ENCODE data around the gene TBC1D22A.

TBC1D22A gene

DNA sequence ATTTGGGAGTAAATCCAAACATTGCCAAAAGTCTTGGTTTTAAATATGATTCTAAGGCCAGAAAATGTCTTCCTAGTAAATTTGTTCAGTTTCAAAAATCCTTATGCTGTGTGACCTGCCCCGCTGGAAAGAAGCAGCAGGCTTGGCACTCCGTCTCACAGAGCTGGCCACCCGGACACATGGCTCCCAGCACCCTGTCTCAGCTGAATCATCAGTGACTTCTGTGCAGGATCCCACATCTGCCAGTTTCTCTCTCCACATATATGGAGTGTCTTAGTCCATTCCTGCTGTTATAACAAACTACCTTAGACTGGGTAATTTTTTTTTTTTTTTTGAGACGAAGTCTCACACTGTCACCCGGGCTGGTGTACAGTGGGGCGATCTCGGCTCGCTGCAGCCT, 356.7 kb downstream of the TBC1D22A start:
- DNase-seq (ENCODE audit: low spot score), result no peak
- TF ChIP-seq, protein P1, sequence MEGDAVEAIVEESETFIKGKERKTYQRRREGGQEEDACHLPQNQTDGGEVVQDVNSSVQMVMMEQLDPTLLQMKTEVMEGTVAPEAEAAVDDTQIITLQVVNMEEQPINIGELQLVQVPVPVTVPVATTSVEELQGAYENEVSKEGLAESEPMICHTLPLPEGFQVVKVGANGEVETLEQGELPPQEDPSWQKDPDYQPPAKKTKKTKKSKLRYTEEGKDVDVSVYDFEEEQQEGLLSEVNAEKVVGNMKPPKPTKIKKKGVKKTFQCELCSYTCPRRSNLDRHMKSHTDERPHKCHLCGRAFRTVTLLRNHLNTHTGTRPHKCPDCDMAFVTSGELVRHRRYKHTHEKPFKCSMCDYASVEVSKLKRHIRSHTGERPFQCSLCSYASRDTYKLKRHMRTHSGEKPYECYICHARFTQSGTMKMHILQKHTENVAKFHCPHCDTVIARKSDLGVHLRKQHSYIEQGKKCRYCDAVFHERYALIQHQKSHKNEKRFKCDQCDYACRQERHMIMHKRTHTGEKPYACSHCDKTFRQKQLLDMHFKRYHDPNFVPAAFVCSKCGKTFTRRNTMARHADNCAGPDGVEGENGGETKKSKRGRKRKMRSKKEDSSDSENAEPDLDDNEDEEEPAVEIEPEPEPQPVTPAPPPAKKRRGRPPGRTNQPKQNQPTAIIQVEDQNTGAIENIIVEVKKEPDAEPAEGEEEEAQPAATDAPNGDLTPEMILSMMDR (IDR thresholded peaks at IDR 0.05; ENCODE audit: extremely low read depth, missing control alignments), result no peak

DNA sequence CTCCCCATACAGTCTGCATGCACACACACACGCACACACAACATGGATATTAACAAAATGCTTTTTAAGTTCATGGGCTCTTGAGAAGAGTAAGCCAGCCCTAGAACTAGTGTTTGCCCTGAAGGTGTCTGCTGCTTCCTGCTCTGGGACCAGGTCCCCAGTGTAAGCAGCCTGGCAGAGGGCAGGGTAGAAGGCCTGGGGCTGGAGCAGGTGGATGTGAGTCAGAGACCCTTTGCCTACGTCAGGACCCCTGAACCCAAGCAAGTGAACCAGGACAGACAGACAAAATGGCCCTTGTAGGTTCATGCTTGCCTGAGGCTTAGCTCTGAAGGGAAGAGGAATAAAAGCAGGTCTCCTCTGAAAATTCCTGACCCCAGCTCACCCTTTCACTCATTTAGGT, 357.9 kb downstream of the TBC1D22A start:
- no peak for DNase-seq (ENCODE audit: low spot score)
- TF ChIP-seq, protein P1 (IDR thresholded peaks at IDR 0.05; ENCODE audit: extremely low read depth, missing control alignments), result no peak

DNA sequence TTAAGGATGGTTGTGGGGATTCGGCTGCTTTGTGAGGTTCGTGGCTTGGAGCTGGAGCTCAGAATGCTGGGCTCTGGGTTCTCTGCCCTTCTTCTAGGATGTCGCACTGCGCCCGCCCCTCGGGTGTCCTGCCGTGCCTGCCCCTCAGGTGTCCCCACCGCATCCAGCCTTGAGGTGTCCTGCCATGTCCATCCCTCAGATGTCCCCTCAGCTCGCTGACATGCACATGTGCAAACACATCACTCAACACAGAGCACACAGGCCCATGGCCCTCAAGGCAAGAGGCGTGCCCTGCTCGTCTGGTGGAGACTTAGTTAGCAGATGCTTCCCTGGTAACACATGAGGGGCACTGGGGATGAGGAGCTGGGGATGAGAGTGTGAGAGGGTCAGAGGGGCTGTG, 359.3 kb downstream of the TBC1D22A start:
- no peak for DNase-seq (ENCODE audit: low spot score)
- TF ChIP-seq, protein P1 (IDR thresholded peaks at IDR 0.05; ENCODE audit: extremely low read depth, missing control alignments), result no peak

DNA sequence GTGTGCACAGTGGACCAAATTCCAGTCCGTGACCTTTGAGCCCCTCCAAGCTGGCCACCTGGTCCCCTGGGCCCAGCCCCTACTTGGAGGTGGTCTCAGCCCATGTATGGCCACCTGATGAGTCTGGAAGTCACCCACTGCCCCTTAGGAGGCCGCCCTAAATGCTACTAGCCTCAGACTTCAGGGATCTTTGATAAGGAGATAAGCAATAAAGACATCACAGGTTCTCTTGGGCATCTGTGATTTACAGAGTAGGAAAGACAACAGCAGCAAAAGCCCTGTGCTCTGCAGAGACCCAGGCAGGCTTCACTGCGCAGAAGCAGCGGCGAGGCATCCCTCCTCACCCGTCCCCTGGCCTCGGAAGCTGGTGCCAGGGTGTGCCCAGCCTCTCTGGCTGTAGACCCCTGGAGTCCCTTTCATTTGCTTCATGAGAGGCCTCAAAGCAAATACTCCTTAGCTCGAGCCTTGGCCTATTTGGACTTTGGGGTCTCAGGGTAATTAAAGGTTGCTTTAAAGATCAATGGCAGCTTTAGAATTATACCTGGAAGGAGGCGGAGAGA, 360.1 kb downstream of the TBC1D22A start:
- DNase-seq (ENCODE audit: low spot score), result no peak
- TF ChIP-seq, protein P1 (IDR thresholded peaks at IDR 0.05; ENCODE audit: extremely low read depth, missing control alignments), result no peak

DNA sequence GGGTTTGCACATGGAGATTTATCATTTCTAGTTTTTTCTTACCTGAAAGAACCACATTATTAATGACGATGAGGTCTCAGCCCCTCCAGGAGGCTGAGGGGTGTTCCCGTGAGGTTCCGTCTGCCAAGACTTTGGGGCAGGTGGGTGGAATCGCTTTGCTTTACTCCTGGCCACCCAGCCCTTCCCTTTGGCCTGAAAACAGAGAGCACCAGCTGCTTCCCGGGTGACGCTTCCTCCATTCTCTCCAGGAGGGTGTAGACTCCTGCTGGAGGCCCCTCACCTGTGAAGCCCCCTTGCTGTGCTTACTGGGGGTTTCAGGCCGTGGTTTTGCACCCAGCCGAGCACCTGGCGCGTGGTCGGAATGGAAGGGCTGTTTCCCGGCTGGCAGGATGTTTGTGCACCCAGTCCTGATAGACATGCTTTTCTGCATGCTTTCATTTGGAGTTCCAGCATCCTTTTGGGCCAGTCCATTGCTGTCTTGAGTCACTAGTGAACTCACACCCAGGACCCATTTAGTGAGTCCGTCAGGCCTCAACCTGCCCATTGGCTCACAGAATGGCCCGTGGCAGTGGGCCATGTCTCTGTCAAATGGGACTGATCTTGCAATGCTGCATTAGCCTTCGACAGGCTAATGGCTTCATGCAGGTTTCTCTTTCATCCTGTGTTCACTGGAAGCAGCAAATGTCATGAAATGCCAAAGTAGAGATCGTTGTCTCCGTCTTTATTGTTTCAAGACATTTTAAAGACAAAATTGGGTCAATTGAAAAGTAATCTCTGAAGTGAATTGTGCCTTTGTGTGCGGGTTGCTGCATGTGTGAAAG, 360.8 kb downstream of the TBC1D22A start:
- no peak for DNase-seq (ENCODE audit: low spot score)
- TF ChIP-seq, protein P1 (IDR thresholded peaks at IDR 0.05; ENCODE audit: extremely low read depth, missing control alignments), result no peak

DNA sequence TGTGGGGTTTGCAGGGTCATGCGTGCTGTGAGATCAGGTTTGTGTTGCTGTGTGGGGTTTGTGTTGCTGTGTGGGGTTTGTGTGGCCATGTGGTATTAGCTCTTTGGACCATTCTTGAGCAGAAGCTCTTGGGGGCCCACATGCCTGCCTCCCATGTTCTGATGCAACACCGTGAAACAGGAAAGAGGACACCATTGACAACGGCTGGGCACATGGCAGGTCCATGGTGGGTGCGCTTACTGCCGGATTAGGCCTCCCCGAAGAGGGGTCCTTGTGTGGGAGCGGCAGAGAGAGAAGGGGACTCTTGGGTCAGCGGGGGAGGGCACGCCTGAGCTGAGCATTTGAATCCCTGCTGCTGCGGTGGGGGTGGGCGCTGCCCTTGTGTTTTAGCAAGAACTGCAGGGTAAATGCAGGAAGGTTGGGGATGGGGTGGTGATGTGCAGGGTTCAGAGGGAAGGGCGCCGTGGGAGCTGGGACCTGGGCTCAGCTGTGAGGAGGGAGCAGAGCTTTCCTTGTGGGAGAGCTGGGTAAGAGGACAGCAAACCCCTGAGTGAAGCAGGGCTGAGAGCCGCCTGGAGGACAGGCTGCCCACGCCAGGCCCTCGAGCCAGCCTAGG, 361.5 kb downstream of the TBC1D22A start:
- TF ChIP-seq, protein P1 (IDR thresholded peaks at IDR 0.05; ENCODE audit: extremely low read depth, missing control alignments), result no peak
- DNase-seq (ENCODE audit: low spot score), result no peak

DNA sequence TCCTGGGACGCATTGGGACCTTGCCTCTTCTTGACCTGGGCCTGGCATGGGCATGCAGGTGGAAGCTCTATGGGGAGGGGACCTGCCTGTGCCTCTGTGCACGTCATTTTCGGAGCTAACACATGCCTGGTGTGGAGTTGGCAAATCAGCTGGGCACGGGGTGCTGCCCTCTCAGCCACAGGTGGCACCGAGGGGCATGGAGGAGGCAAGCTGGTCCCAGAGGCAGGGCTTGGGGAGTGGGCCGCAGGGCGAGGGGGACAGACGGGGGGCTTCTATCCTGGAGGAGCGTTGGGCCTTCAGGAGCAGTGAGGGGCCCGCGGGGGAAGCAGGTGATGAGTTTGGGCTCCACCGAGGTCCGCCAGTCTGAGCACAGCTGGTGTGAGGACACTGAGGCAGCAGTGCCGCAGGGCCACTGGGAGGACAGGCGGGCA, 362.0 kb downstream of the TBC1D22A start:
- no peak for DNase-seq (ENCODE audit: low spot score)
- TF ChIP-seq, protein P1 (IDR thresholded peaks at IDR 0.05; ENCODE audit: extremely low read depth, missing control alignments), result no peak
